T-helper 2 cell (primary cell): ENCODE results near the gene TFB2M.
A peak's percentile ranks its signal among the peaks of the same experiment; 100 is the strongest.
"Not testable (repeated sequence)": the region's sequence is repeated elsewhere in the genome, so short reads cannot be mapped to it uniquely, and the experiment has no call there.

Source experiments
- DNase-seq, 5 experiments: peaks; one replicate each; pipeline versions ENCODE4 v3.0.0 to v3.0.0-alpha.2; 2012 to 2022

Gene TFB2M

DNA sequence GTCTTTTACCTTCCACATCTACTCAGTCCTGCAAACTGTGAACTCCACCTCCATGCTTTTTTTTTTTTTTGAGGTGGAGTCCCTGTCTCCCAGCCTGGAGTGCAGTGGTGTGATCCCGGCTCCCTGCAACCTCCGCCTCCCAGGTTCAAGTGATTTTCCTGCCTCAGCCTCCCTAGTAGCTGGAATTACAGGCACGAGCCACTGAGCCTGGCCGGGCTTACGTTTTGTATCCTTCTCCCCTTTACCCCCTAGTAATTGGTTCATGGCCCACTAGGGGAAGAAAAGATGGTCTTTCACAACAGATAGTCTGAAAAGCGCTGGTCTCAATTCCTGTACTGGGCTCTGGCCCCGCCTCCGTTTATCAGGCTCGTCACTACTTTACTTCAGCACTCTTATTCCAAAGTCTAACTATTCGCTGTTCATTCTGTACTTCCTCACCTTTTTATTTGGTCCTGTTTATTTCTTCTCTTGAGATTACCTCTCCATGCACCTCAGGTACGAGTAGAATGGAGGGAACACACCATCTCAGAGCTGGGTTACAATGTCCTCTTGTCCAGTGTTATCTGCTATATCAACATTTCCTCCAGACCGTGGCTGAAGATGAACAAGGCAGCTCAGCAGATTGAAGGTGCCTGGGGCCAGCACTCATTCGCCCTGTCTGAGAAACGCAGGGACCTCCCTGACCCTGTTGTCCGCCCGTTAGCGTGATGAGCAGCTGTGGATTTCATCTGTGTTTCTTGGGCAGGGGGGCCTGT is 16.4 kb upstream of the TFB2M start:
- DNase-seq: no peak

DNA sequence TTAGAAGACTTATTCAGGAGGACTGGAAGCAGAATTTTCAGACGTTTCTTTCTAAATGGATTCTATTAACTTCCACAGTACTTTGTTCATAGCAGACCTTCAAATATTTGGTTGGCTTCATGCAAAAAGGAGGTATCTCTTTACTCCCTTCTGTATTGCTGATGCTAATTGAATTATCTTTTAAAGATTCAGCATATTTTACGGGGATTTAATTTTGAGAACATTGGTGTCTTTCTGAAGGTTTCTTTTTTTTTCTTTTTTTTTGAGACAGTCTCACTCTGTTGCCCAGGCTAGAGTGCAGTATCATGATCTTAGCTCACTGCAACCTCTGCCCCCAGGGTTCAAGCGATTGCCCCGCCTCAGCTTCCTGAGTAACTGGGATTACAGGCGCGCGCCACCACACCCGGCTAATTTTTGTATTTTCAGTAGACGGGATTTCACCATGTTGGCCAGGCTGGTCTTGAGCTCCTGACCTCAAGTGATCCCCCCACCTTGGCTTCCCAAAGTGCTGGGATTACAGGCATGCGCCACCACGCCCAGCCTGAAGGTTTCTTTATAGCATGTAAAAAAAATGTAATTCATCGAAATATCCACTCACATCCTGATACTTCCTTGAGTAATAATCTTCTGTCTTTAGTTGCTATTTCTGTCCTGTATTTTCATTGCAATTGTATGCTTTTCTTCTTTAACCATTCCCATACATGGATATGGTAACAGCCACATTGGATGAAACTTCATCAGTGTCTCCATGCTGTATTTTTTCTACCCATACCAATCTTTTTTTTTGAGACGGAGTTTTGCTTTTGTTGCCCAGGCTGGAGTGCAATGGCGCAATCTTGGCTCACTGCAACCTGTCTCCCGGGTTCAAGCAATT is 14.7 kb upstream of the TFB2M start:
- DNase-seq: no peak

DNA sequence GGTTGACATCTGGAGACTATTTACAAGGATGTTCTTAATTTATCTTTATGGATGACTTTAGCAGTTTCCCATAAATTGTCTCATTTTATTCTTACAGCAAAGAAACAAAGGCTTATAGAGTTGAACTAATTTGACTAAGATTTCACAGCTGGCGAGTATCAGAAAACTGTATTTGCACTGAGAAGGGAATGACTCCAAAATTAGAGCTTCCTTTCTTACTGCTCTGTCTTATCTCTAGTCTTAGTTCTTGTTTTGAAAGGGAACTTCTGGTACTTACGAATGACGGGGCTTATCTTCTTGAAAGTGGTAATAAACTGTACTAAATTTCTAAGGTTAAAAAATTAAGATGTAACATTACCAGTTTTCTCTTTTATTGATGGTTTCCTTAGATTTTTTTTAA is 13.8 kb upstream of the TFB2M start:
- DNase-seq: peak in 1 of 5 experiments; percentile 26

DNA sequence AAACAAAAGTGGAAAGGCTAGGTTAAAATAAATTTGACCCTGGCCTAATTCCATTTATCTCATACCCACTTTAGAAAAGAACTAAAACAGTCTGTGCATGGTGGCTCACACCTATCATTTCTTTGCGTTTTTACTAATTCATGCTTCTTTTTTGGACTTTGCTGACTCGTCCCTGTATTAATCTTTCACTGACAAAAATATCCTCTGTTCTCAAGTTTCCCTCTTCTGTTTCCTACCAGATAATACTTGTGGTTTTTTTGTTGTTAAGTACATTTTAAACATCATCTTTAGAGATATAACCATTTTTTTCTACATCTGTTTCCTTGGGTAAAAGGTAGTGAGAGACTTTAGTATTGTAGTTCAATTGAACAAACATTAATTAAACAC is 11.7 kb upstream of the TFB2M start:
- DNase-seq: no peak

DNA sequence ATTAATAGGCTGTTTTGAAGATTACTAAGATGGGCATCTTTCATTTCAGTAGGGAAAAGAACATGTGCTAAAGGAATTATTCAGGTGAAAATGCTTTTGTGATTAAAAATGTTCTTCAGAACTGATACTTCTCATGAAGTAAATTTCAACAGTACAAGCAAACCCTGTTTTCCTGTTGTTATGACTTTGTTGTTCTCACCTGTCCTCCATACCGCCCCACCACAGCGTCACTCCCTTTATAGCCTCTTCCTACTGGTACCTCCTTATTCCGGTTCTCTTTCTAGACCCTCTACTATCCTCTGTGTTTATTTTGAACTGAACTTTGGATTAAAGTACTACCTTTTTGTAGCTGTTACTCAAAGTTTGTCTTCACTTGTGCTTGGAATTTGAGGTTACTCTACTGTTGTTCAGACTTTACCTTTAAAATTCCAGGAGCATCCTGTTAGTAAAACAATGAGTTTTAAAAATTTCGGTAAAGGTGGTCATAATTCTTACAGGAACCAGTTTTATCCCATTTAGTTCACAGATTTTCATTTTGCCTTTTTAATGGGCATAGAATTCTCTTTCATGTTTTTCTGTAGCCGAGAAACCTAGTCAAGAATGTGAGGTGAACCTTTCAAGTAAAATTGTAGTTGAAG is 11.1 kb upstream of the TFB2M start:
- DNase-seq: peak in 1 of 5 experiments; percentile 10

DNA sequence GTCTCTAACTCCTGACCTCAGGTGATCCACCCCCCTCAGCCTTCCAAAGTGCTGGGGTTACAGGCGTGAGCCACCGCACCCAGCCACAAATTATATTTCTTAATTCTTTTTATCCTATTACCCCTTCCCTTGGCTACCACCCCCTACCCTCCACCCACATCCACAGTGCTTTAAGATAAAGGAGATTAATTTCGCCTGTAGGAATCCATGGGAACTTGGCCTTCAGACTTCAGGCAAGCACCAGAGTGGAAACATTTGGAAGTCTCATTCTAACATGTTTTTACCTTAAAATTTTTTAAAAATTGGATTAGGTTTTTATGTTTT is 10.6 kb upstream of the TFB2M start:
- DNase-seq: no peak

DNA sequence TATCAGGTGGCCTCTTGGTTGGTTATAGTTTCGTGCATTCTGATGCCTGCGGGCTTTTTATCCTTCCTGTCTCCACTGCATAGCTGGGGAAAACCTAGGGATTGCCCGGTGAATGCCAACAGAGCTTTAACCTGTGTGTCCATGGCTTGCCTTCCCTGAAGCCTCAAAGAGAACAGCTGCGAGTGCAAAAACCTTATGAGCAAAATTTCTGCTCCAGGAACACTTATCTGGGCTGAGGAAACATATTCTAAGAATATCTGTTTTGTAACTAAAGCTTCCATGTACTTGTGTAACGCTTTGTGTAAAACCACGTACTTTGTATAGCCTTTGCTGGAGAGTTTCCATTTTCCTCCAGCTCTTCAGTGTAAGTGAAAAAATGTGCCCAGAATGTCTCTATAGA is 7.4 kb upstream of the TFB2M start:
- DNase-seq: no peak

DNA sequence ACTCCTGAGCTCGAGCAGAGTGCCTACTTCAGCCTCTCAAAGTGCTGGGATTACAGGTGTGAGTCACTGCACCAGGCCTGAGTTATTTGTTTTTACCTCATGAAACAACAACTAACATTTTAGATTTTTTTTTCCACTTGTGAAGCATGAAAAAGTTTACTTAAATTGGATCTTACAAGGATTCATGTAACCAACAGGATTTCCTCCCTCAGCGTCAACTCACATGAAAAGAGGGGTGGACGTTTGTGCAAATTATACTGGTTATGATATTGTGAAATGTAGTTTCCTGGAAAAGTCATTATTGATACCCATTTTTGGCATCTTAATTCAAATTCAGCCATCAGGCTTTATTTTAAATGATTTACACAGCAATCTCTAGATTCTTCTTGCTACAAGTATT is 6.7 kb upstream of the TFB2M start:
- DNase-seq: no peak

DNA sequence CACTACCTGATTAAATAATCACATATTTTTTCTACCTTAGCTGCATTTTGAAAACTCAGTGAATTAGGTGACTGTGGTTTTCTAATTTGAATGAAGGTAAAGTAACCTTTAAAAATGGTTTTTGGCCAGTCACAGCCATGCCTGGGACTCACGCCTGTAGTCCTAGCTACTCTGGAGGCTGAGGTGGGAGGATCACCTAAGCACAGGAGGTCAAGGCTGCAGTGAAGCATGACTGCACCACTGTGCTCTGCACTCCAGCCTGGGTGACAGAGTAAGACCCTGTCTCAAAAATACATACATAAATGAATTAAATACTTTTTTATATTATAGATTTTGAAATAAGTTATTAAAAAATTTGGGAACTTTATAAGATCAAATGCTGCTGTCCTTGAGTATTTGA is 5.9 kb upstream of the TFB2M start:
- DNase-seq: no peak

DNA sequence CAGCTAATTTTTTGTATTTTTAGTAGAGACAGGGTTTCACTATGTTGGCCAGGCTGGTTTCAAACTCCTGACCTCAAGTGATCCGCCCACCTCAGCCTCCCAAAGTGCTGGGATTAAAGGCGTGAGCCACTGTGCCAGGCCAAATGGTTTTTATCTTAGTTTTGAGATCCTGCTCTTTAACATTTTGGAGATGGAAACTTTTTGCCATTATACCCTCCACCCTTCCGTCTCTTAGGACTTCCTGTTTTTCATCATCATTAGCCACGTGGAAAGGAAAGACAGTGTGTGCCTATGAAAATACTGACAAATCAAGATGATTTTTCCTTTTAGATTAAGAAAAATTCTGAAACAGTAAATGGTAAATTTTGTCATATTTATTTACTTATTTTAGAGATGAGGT is 5.2 kb upstream of the TFB2M start:
- peak in 1 of 5 experiments; percentile 32 for DNase-seq

DNA sequence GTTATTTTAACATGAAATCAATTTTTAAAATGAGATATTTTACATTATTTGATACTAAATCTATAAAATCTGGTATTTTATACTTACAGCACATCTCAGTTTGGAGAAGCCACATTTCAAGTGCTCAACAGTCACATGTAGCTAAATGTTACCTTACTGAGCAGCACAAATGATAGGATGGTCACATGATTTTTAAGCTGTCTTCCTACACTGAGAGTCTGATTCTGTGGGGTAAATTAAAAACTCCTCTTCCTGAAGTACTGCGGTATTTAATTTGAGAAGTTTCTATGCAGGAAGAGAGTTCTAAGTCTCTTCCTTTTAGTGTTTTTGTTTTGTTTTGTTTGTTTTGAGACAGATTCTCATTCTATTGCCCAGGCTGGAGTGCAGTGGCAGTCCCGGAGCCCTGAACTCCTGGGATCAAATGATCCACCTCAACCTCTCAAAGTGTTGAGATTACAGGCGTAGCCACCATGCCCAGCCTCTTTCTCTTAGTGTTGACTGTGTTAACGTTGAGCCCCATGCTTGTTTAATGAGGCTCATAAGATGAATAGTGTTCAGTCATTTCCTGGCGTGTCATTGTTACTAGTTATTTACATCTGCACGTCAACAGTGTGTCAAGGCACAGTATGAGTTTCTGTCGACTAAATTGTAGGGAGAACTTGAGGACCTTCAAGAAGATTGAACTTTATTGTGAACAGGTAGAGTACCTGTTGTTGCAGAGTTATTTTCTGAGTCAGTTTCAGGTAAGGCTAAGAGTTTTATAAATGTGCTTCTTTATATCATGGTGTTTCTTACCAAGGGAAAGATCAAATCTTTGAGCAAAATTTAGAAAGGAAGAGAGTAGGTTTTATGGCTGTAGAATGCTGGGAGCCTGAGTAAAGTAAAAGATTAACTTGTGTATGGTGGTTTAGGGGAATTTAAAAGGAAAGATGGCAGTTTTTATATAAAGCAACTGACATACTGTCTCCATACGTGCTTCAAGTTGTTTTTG is 3.5 kb upstream of the TFB2M start:
- DNase-seq: peak in 3 of 5 experiments; percentile 10 to 84 (median 27)

DNA sequence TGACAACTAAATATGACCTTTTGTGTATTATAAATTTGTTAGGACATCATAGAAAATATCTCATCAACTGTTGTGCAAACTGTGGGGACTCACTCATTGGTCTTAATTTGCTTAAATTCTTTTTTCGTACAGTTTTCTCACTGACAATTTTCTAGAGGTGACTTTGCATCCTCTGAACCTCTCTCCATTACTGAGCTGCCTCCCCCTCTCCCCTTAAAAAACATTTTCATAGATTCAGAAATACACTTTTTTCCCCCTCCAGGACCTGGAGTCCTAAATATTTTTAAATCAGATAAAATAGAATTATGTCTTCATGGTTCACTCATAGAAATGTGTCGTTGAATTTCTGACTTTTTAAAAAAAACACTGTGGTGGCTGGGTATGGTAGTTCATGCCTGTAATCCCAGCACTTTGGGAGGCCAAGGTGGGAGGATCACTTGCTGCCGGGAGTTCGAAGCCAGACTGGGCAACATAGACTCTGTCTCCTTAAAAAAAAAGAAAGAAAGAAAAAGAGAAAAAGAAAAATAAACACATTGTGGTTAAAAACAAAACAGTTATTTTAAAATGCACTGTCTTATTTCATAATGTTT is 1.7 kb upstream of the TFB2M start:
- DNase-seq: no peak

DNA sequence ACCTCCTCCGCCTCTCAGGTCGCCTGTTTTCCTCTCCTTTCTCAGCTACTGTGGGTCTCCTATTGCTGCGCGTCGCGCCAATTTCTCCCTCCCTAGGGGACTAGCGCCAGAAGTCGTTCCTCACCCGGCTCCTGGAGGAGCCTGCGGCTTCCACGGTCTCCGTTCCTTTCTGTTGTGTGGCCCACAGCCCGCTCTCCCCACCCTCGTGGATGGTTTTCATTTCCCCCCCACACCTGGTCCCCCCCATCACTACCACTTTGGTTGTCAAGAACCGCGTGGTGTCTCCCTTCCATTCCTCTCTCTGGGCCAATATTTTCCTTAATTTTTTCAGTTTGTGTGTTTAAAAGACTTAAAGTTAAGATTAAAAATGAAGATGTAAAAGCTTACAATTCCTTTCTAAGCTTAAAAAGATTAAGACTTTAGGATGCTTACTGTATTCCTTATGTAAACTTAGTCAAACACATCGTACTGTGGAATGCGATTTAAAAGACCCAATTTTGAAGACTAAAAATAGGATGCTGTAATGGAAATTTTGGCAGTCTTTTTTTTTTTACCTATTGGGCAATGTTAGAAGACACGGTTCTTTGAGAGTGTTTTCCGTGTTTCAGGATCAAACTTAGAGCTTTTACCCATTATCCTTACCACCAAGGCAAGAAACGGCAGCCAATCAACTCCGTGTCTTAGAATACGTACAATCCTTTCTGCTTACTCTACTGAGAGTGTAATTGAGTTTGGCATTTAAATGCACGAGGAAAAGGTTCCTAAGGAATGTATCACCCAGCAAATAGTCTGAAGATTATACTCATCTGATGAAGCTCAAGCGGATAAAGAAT is 968 bp upstream of the TFB2M start:
- peak in 2 of 5 experiments; percentile 37 to 43 for DNase-seq

DNA sequence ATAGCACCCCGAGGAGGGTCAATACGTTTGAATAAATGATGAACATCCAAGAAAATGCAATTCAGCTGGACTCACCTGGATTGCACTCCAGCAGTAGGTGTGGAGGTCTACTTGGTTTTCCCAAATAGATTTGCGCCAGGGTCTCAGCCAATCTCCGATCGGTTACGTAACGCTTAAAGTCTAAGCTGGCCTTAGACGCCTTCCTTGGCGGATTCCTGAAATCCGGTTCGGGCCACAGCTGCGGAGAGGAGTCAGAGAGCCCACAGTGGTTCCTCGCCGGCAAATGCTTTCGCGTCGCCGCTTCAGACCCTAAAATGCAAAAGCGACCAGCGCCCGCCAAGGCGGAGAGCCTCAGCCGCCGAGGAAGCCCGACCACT is 322 bp downstream of the TFB2M start:
- no peak for DNase-seq

DNA sequence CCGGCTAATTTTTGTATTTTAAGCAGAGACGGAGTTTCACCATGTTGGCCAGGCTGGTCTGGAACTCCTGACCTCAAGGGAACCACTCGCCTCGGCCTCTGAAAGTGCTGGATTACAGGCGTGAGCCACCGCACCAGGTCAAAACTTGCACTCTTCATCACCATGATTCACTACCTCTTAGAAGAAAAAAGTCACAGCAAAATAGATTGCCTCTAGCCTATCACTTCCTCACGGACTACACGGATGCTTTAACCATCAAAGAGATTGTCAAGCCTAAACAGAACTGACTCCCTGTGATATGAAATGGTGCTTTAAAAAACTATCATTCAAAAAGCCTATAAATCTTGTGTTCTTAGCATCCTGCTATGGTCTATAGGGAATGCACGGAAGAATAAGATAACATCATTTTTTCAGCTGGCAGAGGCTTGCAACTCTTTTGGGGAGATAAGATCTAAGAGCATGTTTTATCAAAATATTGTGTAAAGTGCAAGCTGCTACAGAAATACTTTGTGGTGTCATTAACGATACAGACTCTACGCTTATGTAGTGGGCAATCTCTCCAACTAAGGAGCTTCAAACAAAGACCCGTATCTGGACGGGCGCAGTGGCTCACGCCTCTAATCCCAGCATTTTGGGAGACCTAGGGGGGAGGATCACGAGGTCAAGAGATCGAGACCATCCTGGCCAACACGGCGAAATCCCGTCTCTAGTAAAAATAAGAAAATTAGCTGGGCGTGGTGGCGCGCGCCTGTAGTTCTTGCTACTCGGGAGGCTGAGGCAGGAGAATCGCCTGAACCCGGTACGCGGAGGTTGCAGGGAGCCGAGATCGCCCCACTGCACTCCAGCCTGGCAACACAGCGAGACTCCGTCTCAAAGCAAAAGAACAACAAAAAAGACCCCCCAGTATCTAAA is 966 bp downstream of the TFB2M start:
- peak in 1 of 5 experiments; percentile 18 for DNase-seq

DNA sequence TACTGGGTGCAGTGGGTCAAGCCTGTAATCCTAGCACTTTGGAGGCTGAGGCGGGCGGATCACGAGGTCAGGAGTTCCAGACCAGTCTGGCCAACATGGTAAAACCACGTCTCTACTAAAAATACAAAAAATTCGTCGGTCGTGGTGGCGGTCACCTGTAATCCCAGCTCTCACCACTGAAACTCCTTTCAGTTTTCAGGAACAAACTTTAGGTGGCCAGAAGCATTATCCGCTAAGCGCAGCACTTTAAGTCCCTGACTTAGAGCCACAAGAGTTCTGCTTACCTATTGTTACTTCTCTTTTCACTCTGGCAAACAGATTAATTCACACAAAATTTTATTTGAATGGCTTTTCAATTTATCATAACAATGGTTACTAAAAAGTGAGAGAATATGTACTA is 5.2 kb downstream of the TFB2M start:
- not testable (repeated sequence) for DNase-seq

DNA sequence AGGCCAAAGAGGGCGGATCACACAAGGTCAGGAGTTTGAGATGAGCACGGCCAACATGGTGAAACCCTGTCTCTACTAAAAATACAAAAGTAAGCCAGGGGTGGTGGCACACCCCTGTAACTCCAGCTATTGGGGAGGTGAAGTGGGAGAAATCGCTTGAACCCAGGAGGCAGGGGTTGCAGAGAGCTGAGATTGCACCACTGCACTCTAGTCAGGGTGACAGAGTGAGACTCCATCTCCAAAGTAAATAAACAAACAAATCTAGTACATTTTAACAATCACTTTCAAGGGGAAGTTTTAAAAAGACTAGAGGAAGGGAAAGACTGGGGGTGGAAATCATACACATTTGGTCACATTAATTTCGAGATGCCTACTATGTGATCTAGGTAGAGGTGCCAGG is 6.8 kb downstream of the TFB2M start:
- DNase-seq: no peak

DNA sequence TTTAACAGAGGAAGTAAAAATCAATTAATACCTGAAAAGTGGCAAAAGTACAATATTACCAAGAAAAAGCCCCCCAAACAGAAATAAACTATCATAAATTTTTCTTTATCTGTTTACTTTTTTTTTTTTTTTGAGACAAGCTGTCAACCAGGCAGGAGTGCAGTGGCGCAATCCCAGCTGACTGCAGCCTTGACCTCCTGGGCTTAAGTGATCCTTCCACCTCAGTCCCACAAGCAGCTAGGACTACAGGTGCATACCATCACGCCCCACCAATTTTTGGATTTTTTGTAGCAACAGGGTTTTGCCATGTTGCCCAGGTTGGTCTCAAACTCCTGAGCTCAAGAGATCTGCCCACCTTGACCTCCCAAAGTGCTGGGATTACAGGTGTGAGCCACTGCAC is 8.0 kb downstream of the TFB2M start:
- no peak for DNase-seq

DNA sequence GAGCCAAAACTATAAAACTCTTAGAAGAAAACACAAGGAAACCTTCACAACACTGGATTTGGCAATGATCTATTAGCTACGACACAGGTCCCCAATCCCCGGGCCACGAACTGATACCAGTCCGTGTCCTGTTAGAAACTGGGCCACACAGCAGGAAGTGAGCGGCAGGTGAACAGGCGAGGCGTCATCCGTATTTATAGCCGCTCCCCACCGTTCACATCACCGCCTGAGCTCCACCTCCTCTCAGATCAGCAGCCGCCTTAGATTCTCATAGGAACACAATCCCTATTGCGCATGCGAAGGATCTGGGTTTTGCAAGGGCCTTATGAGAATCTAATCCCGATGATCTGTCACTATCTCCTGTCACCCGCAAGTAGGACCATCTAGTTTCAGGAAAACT is 11.9 kb downstream of the TFB2M start:
- no peak for DNase-seq

DNA sequence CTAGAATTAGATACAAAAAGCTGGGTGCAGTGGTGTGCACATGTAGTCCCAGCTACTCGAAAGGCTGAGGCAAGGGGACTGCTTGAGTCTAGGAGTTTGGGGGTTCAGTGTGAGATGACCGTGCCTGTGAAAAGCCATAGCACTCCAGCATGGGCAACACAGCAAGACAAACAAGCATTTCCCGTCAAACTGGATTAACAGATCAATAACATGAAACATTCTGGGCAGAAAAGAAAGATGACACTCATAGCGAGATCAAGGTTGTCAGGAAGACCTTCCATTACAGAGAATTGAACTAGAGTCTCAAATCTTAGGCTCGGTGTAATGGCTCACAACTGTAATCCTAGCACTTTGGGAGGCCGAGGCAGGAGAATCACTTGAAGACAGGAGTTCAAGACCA is 14.0 kb downstream of the TFB2M start:
- no peak for DNase-seq
